GM12891 (cell line): Measurements from ENCODE around the gene COL2A1.

Experiments
- DNase-seq: peaks from one replicate; pipeline ENCODE4 v3.0.0; 2011; ENCODE audit warnings: low spot score; ENCODE audit not compliant: insufficient read length
- FAIRE-seq: peaks from 2 replicates; lab custom pipeline; 2011; peaks lifted over from hg19 to GRCh38; lab: Jason Lieb, UNC
- PAX5 ChIP-seq: IDR thresholded peaks from 2 replicates; pipeline ENCODE4 v1.6.1; 2011; ENCODE audit warnings: low read length, moderate library complexity, mild to moderate bottlenecking; ENCODE audit not compliant: insufficient read depth, severe bottlenecking
- POLR2A ChIP-seq: IDR thresholded peaks from 2 replicates; pipeline ENCODE4 v1.6.1; 2011; ENCODE audit warnings: low read depth, low read length, control low read depth
- POLR2AphosphoS5 ChIP-seq: IDR thresholded peaks from 2 replicates; pipeline ENCODE4 v1.6.1; 2011; ENCODE audit warnings: low read depth, low read length, control low read depth
- POU2F2 ChIP-seq: IDR thresholded peaks from 2 replicates; pipeline ENCODE4 v1.6.1; 2011; ENCODE audit warnings: low read depth, mild to moderate bottlenecking, control low read depth, low read length, moderate library complexity
- SPI1 ChIP-seq: IDR thresholded peaks from 2 replicates; pipeline ENCODE4 v1.6.1; 2011; ENCODE audit warnings: low read depth, low read length, control low read depth
- TAF1 ChIP-seq: IDR thresholded peaks from 2 replicates; pipeline ENCODE4 v1.6.1; 2011; ENCODE audit warnings: low read depth, low read length, control low read depth

COL2A1 gene

DNA sequence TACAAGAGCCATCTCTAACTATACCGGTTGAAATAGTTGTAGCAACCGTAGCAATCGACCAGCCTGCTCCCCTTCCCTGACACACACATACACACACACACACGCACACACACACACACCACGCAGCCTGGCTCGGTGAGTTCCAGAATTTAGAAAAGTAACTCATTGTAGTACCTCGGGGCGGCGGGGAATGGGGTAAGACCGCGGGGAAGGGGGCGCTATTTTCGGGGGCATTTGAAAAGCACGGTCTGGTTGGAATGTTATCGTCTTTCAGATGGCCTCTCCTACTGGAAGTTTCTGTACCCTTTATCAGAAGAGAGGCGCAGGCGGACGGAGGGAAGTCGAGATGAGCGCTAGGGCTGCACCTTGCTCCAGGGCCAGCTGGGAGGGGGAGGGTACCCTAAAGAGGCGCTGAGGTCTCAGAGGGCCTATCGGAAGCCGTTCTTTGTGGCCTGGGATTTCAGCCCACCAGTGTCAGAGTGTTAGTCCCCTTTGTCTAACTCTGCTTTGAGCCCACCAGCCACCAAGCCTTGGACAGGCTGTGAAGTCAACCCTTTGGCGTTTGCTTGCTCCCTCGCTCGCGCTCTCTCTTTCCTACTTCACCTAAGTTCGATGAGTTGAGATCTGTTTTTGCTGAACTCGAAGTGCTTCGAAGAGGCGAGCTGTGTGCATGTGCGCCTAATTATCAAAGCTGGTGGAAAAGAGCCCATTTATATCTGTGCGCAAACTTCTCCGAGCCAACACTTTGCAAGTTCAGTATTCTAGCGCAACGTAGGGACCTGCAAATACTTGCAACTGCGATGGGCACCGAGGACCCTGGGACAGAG is 837 bp downstream of the COL2A1 start:
- no peak for DNase-seq
- peak; percentile 71 for FAIRE-seq
- TF ChIP-seq POLR2A (no peak), POLR2AphosphoS5 (no peak), TAF1 (no peak), PAX5 (no peak), SPI1 (no peak), POU2F2 (no peak)

DNA sequence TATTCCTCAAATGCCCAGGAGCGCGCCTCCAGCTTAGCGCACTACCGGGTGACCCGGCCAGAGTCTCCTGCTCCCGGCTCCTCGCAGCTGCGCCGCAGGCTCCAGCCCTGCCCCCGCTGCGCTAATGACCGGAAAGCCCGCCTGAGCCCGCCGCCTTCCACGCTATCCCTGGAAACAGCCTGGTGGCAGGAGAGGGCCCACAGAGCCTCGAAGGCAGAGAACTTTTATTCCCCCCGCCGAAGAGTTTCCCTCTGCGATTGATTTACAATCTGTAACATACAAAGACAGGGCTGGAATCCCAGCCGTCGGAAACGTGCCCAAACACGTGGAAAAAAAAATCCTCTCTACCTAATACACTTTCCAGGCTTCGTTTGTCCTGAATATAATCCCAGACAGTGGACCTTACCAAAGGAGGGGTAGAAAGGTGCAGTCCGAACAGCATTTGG is 1.5 kb downstream of the COL2A1 start:
- TF ChIP-seq POLR2A (no peak), TAF1 (no peak), POLR2AphosphoS5 (no peak), PAX5 (no peak), SPI1 (no peak), POU2F2 (no peak)
- DNase-seq: no peak
- FAIRE-seq: no peak

DNA sequence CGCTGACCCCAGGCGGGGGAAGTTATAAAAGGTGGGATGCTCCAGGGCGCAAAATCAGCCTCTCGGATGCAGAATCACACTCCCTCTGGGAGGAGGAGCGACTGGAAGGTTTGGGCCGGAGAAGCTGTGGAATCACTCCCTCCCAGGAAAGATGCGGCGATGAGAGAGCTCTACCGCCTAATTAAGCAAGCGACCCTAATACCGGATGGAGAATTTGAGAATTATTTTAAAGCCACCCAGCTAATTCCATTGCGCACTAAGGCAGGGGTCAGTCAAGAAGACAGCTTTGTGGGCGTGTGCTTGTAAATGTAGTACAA is 1.9 kb downstream of the COL2A1 start:
- TF ChIP-seq POLR2AphosphoS5 (no peak), SPI1 (no peak)
- no peak for FAIRE-seq
- DNase-seq: no peak

DNA sequence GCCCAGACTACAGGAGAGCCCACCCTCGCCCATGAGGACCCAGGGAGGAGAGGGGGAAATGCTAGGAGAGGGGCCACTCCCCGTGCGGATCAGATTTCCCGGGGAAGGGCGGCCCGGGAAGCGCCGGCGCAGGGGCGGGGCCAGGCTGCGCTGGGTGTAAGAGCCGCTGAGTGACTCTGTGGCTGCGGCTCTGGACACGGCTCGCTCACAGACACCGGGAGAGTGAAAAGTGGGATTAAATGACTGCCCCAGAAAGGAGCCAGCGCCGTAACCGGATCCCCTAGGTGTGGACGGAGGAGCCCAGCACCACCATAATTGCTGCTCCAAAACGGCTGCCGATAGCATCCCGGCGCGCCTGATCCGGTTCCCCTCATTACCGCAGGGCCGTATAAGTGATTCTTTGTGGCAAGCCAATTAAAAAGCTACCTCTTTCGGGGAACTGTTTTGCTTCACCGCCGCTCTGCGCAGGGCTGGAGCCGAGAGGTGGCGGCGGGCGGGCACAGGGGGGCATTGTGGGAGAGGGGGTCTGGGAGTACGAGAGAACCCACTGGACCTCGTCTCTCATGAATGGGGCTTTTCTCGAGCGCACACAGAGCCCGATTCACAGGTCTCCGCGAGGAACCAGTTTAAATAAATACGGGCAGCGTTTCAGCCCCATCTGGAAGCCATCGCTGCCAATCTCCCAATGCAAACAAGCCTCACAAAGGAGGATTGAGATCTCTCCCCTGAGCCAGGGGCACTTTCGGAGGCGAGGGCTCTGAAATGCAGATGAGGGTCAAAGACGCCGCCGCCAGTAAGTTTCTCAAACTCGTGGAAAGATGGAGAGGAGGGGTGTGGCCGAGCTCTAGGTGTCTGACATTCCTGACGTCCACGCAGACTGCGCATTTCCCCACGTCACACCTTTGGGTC is 2.5 kb downstream of the COL2A1 start:
- FAIRE-seq: no peak
- no peak for TF ChIP-seq SPI1
- no peak for TF ChIP-seq POLR2AphosphoS5
- no peak for TF ChIP-seq PAX5
- TF ChIP-seq TAF1: no peak
- no peak for TF ChIP-seq POLR2A
- no peak for TF ChIP-seq POU2F2
- DNase-seq: no peak

DNA sequence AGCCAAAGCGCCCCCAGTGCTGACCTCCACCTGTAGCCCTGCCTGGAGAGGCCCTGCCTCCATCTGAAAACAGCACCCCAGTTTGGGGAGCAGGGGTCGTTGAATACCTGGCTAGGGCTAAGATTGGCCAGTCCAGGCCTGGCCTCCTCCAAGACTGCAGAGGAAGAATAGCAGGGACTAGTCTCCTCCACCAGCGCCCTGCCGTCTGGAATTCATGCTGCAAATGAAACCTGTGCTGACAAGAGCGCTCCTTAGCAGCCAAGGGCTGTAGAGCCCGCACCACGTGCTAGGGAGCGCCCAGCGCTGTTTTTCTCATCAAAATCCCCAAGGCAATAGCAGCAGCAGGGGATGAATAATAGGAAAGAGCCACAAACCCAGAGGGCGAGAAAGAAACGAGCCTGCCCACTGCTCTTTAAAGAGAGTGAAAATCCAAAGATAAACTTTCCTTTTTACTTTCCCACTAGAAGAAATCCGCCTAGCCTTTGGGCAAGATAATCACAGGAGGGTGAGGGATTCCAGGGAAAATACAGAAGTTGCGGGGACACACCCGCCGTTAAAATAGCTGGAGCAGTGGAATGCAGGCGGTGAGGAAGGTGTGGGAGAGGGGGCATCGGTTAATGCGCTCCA is 3.3 kb downstream of the COL2A1 start:
- FAIRE-seq: no peak
- DNase-seq: no peak
- TF ChIP-seq POLR2A (no peak), POLR2AphosphoS5 (no peak), PAX5 (no peak), SPI1 (no peak), TAF1 (no peak), POU2F2 (no peak)

DNA sequence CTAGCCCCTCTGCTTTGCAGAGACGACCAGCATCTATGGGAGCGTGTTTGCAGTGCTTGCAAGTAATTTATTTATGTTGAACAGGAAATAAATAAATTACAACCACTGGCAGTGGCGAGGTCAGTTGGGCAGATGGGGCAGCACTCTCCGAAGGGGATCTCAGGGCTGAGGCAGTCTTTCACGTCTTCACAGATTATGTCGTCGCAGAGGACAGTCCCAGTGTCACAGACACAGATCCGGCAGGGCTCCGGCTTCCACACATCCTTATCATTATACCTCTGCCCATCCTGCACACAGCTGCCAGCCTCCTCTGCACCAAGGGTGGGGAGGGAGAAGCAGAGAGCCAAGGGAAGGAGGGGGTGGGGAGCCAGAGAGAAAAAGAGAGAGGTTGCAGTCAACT is 4.5 kb downstream of the COL2A1 start:
- no peak for FAIRE-seq
- DNase-seq: no peak
- TF ChIP-seq PAX5: no peak
- no peak for TF ChIP-seq SPI1
- no peak for TF ChIP-seq POU2F2
- no peak for TF ChIP-seq POLR2A
- TF ChIP-seq TAF1: no peak
- TF ChIP-seq POLR2AphosphoS5: no peak

DNA sequence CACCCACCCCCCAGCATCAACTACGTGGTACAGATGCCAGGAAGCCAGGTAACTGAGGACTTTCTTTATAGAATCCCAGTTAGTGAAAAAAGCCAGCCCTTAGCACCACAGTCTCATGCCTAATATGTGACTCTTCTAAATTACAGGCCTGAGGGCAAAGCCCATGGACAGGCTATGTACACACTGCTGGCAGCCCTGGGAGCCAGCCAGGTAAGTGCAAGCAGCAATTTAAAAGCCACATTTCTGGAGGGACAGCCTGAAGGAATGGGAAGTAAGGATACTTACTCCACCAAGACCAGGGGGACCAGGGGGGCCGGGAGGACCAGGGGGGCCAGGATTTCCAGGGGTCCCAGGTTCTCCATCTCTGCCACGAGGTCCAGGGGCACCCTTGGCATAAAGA is 7.0 kb downstream of the COL2A1 start:
- TF ChIP-seq POU2F2 (no peak), SPI1 (no peak), POLR2A (no peak), TAF1 (no peak), PAX5 (no peak), POLR2AphosphoS5 (no peak)
- DNase-seq (no peak), FAIRE-seq (no peak)

DNA sequence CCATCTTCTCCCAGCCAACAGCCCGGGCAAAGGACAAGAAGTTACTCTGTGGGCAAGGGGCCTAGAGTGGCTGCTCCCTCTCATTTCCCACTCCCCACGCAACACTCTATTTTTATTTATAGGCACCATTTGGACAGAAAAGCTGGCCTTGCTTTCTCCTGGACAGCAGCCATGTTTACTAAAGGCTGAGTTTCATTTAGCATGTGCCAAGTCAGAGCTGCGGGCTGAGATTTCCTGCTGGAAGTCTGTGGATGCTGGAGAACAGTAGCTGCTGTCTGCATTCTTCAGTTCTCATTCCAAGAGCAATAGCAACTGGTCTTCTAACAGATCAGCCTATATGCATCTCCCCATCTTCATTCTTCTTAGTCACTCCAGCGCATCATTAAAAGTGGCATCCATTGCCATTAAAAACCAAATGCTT is 8.3 kb downstream of the COL2A1 start:
- TF ChIP-seq SPI1 (no peak), POU2F2 (no peak), PAX5 (no peak), POLR2A (no peak), TAF1 (no peak), POLR2AphosphoS5 (no peak)
- FAIRE-seq (no peak), DNase-seq (no peak)

DNA sequence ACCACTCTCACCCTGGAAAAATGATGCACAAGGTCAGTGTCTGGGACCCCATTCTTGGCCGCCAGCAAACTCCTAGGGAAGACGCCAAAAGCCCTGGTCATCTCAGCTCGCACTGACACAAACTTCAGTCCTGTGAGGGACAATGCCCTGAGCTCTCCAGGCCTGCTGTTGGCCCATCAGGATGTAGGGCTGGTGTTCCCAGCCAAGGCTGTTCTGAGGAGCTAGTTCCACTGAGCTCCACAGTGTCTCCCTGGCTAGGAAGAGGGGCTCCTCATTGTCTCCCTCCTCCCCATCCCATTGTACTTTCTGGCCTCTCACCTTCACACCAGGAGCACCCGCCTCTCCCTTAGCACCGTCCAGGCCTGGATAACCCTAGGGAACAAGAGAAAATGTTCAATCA is 10.8 kb downstream of the COL2A1 start:
- DNase-seq (no peak), FAIRE-seq (no peak)
- TF ChIP-seq TAF1 (no peak), POLR2A (no peak), PAX5 (no peak), POLR2AphosphoS5 (no peak), POU2F2 (no peak), SPI1 (no peak)

DNA sequence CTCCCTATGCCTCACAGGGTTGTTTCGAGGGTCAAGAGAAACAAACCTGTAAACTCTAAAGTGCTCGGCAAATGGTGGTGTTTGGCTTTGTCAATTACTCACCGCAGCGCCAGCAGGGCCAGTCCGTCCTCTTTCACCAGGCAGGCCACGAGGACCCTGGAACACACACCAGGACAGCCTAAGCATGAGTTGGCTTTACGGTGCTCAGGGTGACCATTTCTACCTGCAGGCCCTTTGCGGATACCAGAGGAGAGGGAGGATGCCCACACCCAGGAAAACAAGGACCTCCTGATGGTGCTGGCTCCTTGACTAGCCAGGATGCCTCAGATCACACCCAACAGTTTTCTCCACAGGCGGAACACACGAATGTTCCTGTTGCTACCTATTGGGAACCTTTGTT is 11.5 kb downstream of the COL2A1 start:
- no peak for DNase-seq
- TF ChIP-seq POLR2A: no peak
- TF ChIP-seq PAX5: no peak
- TF ChIP-seq SPI1: no peak
- TF ChIP-seq POU2F2: no peak
- no peak for TF ChIP-seq POLR2AphosphoS5
- no peak for TF ChIP-seq TAF1

More for the DNA sequence above, 11.5 kb downstream of the COL2A1 start:
- FAIRE-seq: no peak
